ENCODE measurements around the gene LARP4B. TPM values are rescaled to one million over a fixed set of nuclear protein-coding genes. Genes with fewer than 3 reads are reported as not detected.

Gene LARP4B
- total RNA-seq, 5 donors from 2014 or later (not counting 1 experiment from before 2014, with no cell fraction given) = 77.2 to 108 (median 94.0) TPM

Other genes with a start within 250 kb of the LARP4B start
- 1 to 10 TPM; 2.7 to 7.4 (median 4.5) TPM for gene DIP2C, start 242.0 kb downstream of the LARP4B start, total RNA-seq
- gene GTPBP4, start 56.7 kb upstream of the LARP4B start, total RNA-seq = 10 to 100 TPM; 44.6 to 59.1 (median 47.5) TPM
- not detected for gene IDI2, start 94.2 kb upstream of the LARP4B start, total RNA-seq
- 100 to 1,000 TPM in 2 of 5 donors, 10 to 100 TPM in 3; 26.2 to 166 (median 32.8) TPM for gene IDI1, start 117.4 kb upstream of the LARP4B start, total RNA-seq
- 10 to 100 TPM; 34.6 to 40.4 (median 37.3) TPM for gene WDR37, start 124.7 kb upstream of the LARP4B start, total RNA-seq

Data from T-cell (primary cell).